Lung (tissue), 12 donors: ENCODE measurements around the gene PRKD1. TPM values are rescaled to one million over a fixed set of nuclear protein-coding genes. Genes with fewer than 3 reads are reported as not detected.

Source experiments
- ATAC-seq: fragments of 200-7000 bp; cut with Tn5 transposase; one replicate; pipeline ENCODE4 v1.9.1; 2020; ENCODE audit warnings: moderate number of reproducible peaks; ENCODE audit not compliant: insufficient read depth, low FRiP score
- DNase-seq, 3 donors: peaks; one replicate each; pipeline ENCODE4 v3.0.0-alpha.2; 2013 to 2017
- H3K27ac ChIP-seq, 2 donors: one replicate each; pipeline ENCODE4 v1.5.1; 2013; ENCODE audit warnings: mild to moderate bottlenecking in 2 of 2, moderate library complexity in 2 of 2, control low read depth in 1 of 2, inconsistent platforms in 1 of 2, low read depth in 1 of 2, low read length in 1 of 2
- H3K27me3 ChIP-seq, 3 donors: one replicate each; pipeline ENCODE4 v1.5.1; 2013; ENCODE audit warnings: low read length in 2 of 3; ENCODE audit not compliant: control insufficient read depth in 3 of 3, insufficient read depth in 3 of 3
- H3K36me3 ChIP-seq, 4 donors: one replicate each; pipeline ENCODE4 v1.5.1; 2013; ENCODE audit warnings: low read length in 4 of 4, mild to moderate bottlenecking in 1 of 4, moderate library complexity in 1 of 4; ENCODE audit not compliant: control insufficient read depth in 4 of 4, insufficient read depth in 4 of 4
- H3K4me1 ChIP-seq, 5 donors: one replicate each; pipeline ENCODE4 v1.5.1; 2013; ENCODE audit warnings: low read length in 5 of 5, mild to moderate bottlenecking in 2 of 5, moderate library complexity in 1 of 5; ENCODE audit not compliant: control insufficient read depth in 5 of 5, insufficient read depth in 5 of 5
- H3K4me3 ChIP-seq: one replicate; pipeline ENCODE4 v1.5.1; 2013; ENCODE audit warnings: mild to moderate bottlenecking, control low read depth, moderate library complexity
- H3K9ac ChIP-seq, 2 donors: one replicate each; pipeline ENCODE4 v1.5.1; 2013; ENCODE audit warnings: low read length in 2 of 2, control low read depth in 1 of 2; ENCODE audit not compliant: insufficient read depth in 1 of 2
- H3K9me3 ChIP-seq, 4 donors: one replicate each; pipeline ENCODE4 v1.5.1; 2013; ENCODE audit warnings: low read length in 3 of 4, mild to moderate bottlenecking in 1 of 4, moderate library complexity in 1 of 4; ENCODE audit not compliant: control insufficient read depth in 4 of 4, insufficient read depth in 3 of 4
- CTCF ChIP-seq: IDR thresholded peaks from 2 replicates; pipeline ENCODE4 v1.5.1; 2012; ENCODE audit warnings: mild to moderate bottlenecking; ENCODE audit errors: control extremely low read depth, extremely low read depth
- WGBS, 2 donors: extraction: QIAGEN DNeasy Blood & Tissue Kit; methylation state at CpG; one replicate each; pipeline ENCODE4 v1.1.7; 2013; 5-methylcytosine and 5-hydroxymethylcytosine counted together
- polyA plus RNA-seq, 2 donors: library from polyadenylated mRNA; stranded (reverse); fragments of 200-250 nt; gene quantifications; one replicate each; pipeline ENCODE4 v1.2.1, GENCODE V29; 2013
- total RNA-seq, 2 donors: library from RNA; depleted of rRNA in 1 of 2; stranded (reverse); fragments of >200 nt in 1 of 2; gene quantifications; one replicate each; pipeline ENCODE4 v1.2.1, GENCODE V29; 2014 to 2021
- donor health status: control.
- donor health status: control.
- donor health status: Bipolar disorder and iron deficiency.
- donor health status: healthy.
- donor health status: DM: yes; HTN: yes; CAD: no.

PRKD1 gene
- total and polyA plus RNA-seq, 4 donors, result 4.0 to 20.9 (median 11.2) TPM

GRCh38 chr14:29584992-29585391 lies 342.7 kb downstream of the PRKD1 start:
- Histone ChIP-seq H3K4me3 (no peak overlapping the region), H3K27me3 (no peaks in the 10 kb centered on the region), H3K27ac (no peak overlapping the region), H3K9ac (no peak overlapping the region), H3K4me1 (peaks cover 0 to 30% (median 7%) of the 10 kb centered on the region in 5 donors), H3K36me3 (no peaks in the 10 kb centered on the region), H3K9me3 (no peaks in the 10 kb centered on the region)
- ATAC-seq, result peak; percentile 90
- peak; percentile 86 to 95 (median 94) for DNase-seq
- 33 to 42% methylated on average over 8 of the region's 8 CpGs for WGBS, 2 donors
- TF ChIP-seq CTCF, result no peak

- Histone ChIP-seq H3K27ac (no peak overlapping the region), H3K9ac (no peak overlapping the region), H3K36me3 (peaks cover 0 to 3% (median 3%) of the 10 kb centered on the region in 4 donors), H3K4me3 (no peak overlapping the region), H3K9me3 (no peaks in the 10 kb centered on the region), H3K27me3 (no peaks in the 10 kb centered on the region), H3K4me1 (peaks cover 0 to 10% (median 5%) of the 10 kb centered on the region in 5 donors)
- ATAC-seq (no peak), DNase-seq (no peak)
- WGBS, 2 donors, result 82 to 90% methylated on average over 1 of the region's 1 CpG
- TF ChIP-seq CTCF, result no peak
Observed at GRCh38 chr14:29580763-29581162, 346.9 kb downstream of the PRKD1 start.

DNA sequence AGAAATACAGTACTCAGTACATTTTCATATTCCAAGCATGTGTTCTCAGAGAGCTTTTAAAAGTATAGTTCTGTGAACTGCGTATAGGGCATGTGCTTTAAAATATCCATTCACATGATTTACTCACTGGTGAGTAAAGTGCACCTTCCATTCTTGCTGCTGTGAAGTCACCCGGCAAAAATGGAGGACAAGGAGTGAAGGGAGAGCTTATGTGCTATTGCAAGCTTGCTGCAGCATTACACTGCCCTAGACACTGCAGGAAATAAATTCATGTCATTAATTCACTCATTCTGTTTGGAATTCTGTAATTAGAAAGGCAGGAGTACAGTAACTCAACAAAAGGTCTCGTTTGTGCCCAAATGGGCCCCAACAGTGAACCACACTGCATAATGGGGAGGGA lies 347.8 kb downstream of the PRKD1 start:
- WGBS, 2 donors, result 86 to 92% methylated on average over 3 of the region's 3 CpGs
- peaks cover 0 to 3% (median 3%) of the 10 kb centered on the region in 4 donors for H3K36me3 ChIP-seq
- H3K9ac ChIP-seq, result no peak overlapping the region
- peaks cover 0 to 3% (median 0%) of the 10 kb centered on the region in 5 donors for H3K4me1 ChIP-seq
- H3K27ac ChIP-seq, result no peak overlapping the region
- ATAC-seq (no peak), DNase-seq (no peak)
- H3K27me3 ChIP-seq, result no peaks in the 10 kb centered on the region
- TF ChIP-seq CTCF, result no peak
- no peak overlapping the region for H3K4me3 ChIP-seq
- no peaks in the 10 kb centered on the region for H3K9me3 ChIP-seq

GRCh38 chr14:29576927-29577326 lies 350.7 kb downstream of the PRKD1 start:
- ATAC-seq (no peak), DNase-seq (no peak)
- H3K27ac ChIP-seq, result no peak overlapping the region
- H3K4me1 ChIP-seq, result no peaks in the 10 kb centered on the region
- no peaks in the 10 kb centered on the region for H3K9me3 ChIP-seq
- 90 to 95% methylated on average over 4 of the region's 4 CpGs for WGBS, 2 donors
- H3K9ac ChIP-seq, result no peak overlapping the region
- no peaks in the 10 kb centered on the region for H3K27me3 ChIP-seq
- peaks cover 0 to 3% (median 3%) of the 10 kb centered on the region in 4 donors for H3K36me3 ChIP-seq
- no peak for TF ChIP-seq CTCF
- no peak overlapping the region for H3K4me3 ChIP-seq
